Suprapubic skin (tissue), 4 donors: ENCODE data around the gene PQBP1. TPM values are rescaled to one million over a fixed set of nuclear protein-coding genes. Genes with fewer than 3 reads are reported as not detected.

Source experiments
- DNase-seq, 2 donors: peaks; one replicate each; pipeline ENCODE4 v3.0.0-alpha.2; 2019; ENCODE audit warnings: low spot score in 2 of 2
- H3K27ac ChIP-seq: fragments of 200-600 bp; sonication (generic); one replicate; pipeline ENCODE4 v1.5.1; 2019
- H3K27me3 ChIP-seq: fragments of 200-600 bp; sonication (generic); one replicate; pipeline ENCODE4 v1.5.1; 2019
- H3K36me3 ChIP-seq: fragments of 200-600 bp; sonication (generic); one replicate; pipeline ENCODE4 v1.5.1; 2019
- H3K4me1 ChIP-seq: fragments of 200-600 bp; sonication (generic); one replicate; pipeline ENCODE4 v1.5.1; 2019
- H3K4me3 ChIP-seq: fragments of 200-600 bp; sonication (generic); one replicate; pipeline ENCODE4 v1.5.1; 2019; ENCODE audit warnings: mild to moderate bottlenecking
- H3K9me3 ChIP-seq: fragments of 200-600 bp; sonication (generic); one replicate; pipeline ENCODE4 v1.5.1; 2019
- EP300 ChIP-seq: sonication (generic); formaldehyde crosslinking; IDR thresholded peaks from one replicate; pipeline ENCODE4 v1.6.1; 2017; ENCODE audit warnings: antibody characterized with exemption
- POLR2A ChIP-seq, 2 donors: fragments of 450-650 bp; IDR thresholded peaks; one replicate each; pipeline ENCODE4 v1.6.1; 2017; ENCODE audit warnings: antibody characterized with exemption in 2 of 2, mild to moderate bottlenecking in 2 of 2, moderate library complexity in 2 of 2
- POLR2AphosphoS5 ChIP-seq, 3 donors: sonication (generic); formaldehyde crosslinking; IDR thresholded peaks; one replicate each; pipeline ENCODE4 v1.6.1; 2017; ENCODE audit warnings: antibody characterized with exemption in 3 of 3
- WGBS: methylation state at CpG from one replicate; pipeline ENCODE4 v1.1.5; 2018; 5-methylcytosine and 5-hydroxymethylcytosine counted together
- total RNA-seq, 4 donors: library from RNA; depleted of rRNA; stranded (reverse); fragments of >200 nt; gene quantifications; one replicate each; pipeline ENCODE4 v1.1.0, GENCODE V29; 2016
- TF ChIP-seq, protein P1 (sequence below), 2 donors: fragments of 200-600 bp in 1 of 2; fragments of 450-650 bp in 1 of 2; sonication (generic) in 1 of 2; IDR thresholded peaks; one replicate each; pipeline ENCODE4 v1.5.1; 2016 to 2019; ENCODE audit warnings: antibody characterized with exemption in 2 of 2, mild to moderate bottlenecking in 1 of 2, moderate library complexity in 1 of 2

The PQBP1 gene
- total RNA-seq, 4 donors from 2014 or later: 51.8 to 88.3 (median 71.9) TPM

DNA sequence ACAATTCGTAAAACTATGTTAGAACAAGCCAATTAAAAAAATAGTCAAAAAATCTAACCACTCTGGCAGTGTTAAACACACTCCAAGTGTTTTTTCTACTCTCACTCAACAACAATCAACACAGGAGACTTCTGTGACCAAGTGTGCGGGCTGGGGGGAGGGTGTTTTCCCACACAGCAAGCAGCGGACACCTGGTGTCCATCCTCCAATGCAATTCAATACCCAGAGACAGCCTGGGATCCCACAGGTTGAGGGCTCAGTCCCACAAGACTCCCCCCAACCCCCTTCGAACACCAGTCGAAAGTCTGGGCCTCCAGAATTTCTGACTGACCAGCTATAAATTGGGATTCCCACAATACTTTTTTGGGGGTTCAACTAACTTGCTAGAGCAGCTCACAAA, 29.4 kb downstream of the PQBP1 start:
- Histone ChIP-seq H3K4me1 (no peaks in the 10 kb centered on the region), H3K4me3 (no peak overlapping the region), H3K9me3 (no peaks in the 10 kb centered on the region), H3K27ac (no peak overlapping the region), H3K27me3 (no peaks in the 10 kb centered on the region), H3K36me3 (peaks cover 37% of the 10 kb centered on the region)
- no peak for DNase-seq
- TF ChIP-seq POLR2AphosphoS5 (IDR thresholded peaks at IDR 0.05): no peak
- 73% methylated on average over 5 of the region's 5 CpGs for WGBS

DNA sequence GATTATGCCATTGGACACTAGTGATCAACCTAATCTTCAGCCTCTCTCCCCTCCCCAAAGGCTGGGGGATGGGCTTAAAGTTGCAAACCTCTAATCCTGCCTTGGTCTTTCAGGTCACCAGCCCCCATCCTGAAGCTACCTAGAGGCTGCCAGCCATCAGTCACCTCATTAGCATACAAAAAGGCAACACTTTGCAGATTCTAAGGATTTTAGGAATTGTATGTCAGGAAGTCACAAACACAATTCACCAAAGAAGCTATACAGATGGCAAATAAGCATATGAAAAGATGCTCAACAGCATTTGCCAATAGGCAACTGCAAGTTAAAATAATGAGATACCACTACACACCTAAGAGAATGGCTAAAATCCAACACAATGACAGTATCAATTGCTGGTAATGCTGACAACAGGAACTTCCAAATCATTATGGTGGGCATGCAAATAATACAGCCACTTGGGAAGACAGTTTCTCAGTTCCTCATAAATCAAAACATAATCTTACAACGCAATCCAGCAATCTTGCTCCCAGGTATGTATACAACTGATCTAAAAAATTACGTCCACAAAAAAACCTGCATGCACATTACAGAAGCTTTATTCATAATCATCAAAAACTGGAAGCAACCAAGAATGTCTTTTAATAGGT, 30.1 kb downstream of the PQBP1 start:
- WGBS: 67% methylated on average over 2 of the region's 2 CpGs
- H3K36me3 ChIP-seq: peaks cover 31% of the 10 kb centered on the region
- TF ChIP-seq, protein P1, sequence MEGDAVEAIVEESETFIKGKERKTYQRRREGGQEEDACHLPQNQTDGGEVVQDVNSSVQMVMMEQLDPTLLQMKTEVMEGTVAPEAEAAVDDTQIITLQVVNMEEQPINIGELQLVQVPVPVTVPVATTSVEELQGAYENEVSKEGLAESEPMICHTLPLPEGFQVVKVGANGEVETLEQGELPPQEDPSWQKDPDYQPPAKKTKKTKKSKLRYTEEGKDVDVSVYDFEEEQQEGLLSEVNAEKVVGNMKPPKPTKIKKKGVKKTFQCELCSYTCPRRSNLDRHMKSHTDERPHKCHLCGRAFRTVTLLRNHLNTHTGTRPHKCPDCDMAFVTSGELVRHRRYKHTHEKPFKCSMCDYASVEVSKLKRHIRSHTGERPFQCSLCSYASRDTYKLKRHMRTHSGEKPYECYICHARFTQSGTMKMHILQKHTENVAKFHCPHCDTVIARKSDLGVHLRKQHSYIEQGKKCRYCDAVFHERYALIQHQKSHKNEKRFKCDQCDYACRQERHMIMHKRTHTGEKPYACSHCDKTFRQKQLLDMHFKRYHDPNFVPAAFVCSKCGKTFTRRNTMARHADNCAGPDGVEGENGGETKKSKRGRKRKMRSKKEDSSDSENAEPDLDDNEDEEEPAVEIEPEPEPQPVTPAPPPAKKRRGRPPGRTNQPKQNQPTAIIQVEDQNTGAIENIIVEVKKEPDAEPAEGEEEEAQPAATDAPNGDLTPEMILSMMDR (IDR thresholded peaks at IDR 0.05): no peak
- TF ChIP-seq EP300: no peak
- no peak for TF ChIP-seq POLR2AphosphoS5 (IDR thresholded peaks at IDR 0.05)
- TF ChIP-seq POLR2A (IDR thresholded peaks at IDR 0.05): no peak

DNA sequence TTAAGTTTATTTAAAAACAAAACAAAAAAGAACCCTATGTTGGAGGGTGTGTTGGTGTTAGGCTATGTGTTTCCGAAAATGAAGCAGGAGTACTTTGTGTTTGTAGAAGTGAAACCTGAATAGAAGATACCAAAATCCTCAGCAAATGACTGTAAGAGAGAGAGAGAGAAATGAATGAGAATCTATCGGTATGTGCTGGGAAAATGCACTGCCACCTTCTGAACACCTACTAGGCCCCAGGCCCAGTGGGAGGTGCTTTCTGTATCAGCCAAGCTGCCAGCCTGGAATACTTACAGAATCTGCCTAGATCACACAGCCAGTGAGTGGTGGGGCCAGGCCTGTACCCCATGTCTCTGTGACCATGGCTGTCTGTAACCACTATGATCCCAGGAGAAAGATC, 36.0 kb downstream of the PQBP1 start:
- H3K27ac ChIP-seq: no peak overlapping the region
- H3K36me3 ChIP-seq: peaks cover 27% of the 10 kb centered on the region

More for the DNA sequence above, 30.1 kb downstream of the PQBP1 start:
- no peaks in the 10 kb centered on the region for H3K27me3 ChIP-seq
- H3K4me1 ChIP-seq: no peaks in the 10 kb centered on the region
- H3K27ac ChIP-seq: no peak overlapping the region
- no peak for DNase-seq
- no peak overlapping the region for H3K4me3 ChIP-seq
- H3K9me3 ChIP-seq: no peaks in the 10 kb centered on the region

DNA sequence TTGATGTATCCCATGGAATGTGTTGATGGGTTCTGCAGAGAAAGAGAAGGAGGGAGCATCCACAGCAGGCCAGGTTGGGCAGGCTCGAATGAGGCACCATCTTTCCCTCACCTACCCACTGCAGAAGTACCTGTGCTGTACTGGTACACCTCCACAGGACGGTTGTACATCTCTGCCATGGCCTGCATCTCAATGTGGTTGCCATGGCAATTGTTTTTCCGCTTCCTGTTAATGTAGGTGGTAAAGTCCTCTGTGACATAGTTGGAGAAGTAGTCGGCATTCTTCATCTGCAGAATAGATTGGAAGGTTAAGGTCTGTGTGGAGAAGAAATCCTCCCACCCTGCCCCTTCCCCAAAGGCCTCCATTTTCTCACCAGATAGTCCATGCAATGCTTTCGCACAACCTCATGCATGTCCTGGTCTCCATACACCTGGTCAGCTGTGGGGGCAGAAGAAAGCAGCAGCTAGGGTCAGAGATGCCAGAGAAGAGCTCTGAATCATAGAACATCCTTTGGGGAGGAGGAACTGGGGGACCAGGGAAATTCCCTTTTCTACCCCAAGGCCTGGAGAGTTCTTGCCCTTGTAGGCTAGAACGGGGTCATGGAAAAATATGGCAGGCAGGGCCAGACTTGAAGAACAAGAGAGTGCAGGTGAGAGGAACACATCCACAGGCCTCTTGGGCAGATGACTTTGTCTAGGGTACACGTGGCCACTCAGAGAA, 37.0 kb downstream of the PQBP1 start:
- no peaks in the 10 kb centered on the region for H3K4me1 ChIP-seq
- no peak for DNase-seq
- H3K27me3 ChIP-seq: no peaks in the 10 kb centered on the region
- H3K36me3 ChIP-seq: peaks cover 21% of the 10 kb centered on the region
- WGBS: 68% methylated on average over 7 of the region's 7 CpGs
- no peaks in the 10 kb centered on the region for H3K9me3 ChIP-seq
- no peak for TF ChIP-seq EP300
- TF ChIP-seq, protein P1 (IDR thresholded peaks at IDR 0.05): no peak
- no peak for TF ChIP-seq POLR2AphosphoS5 (IDR thresholded peaks at IDR 0.05)
- no peak for TF ChIP-seq POLR2A (IDR thresholded peaks at IDR 0.05)
- no peak overlapping the region for H3K27ac ChIP-seq
- H3K4me3 ChIP-seq: no peak overlapping the region

More for the DNA sequence above, 36.0 kb downstream of the PQBP1 start:
- no peak overlapping the region for H3K4me3 ChIP-seq
- no peaks in the 10 kb centered on the region for H3K4me1 ChIP-seq
- TF ChIP-seq, protein P1 (IDR thresholded peaks at IDR 0.05): no peak
- TF ChIP-seq POLR2AphosphoS5 (IDR thresholded peaks at IDR 0.05): no peak
- TF ChIP-seq POLR2A (IDR thresholded peaks at IDR 0.05): no peak
- no peak for TF ChIP-seq EP300
- H3K9me3 ChIP-seq: no peaks in the 10 kb centered on the region
- no peaks in the 10 kb centered on the region for H3K27me3 ChIP-seq
- no peak for DNase-seq
- WGBS: 97% methylated on average over 2 of the region's 2 CpGs

DNA sequence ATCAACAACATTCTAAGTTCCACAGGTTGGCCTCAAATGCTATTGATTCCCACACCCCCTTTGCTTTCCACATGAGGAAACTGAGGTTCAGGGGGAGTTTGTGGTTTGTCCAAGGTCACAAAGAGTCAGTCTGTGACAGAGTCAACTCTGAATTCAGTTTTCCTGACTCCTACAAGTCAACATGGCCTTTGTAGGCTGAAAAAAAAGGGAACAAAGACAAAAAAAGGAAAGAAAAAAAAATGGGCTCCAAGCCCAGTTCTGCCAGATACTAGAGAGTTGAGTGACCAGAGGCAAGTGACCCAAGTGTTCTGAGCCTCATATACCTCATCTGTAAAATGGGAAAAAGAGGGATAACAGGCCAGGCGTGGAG, 37.6 kb downstream of the PQBP1 start:
- H3K27ac ChIP-seq: no peak overlapping the region
- no peaks in the 10 kb centered on the region for H3K4me1 ChIP-seq
- peaks cover 16% of the 10 kb centered on the region for H3K36me3 ChIP-seq
- no peaks in the 10 kb centered on the region for H3K27me3 ChIP-seq
- H3K4me3 ChIP-seq: no peak overlapping the region
- no peaks in the 10 kb centered on the region for H3K9me3 ChIP-seq
- DNase-seq: no peak
- TF ChIP-seq POLR2A (IDR thresholded peaks at IDR 0.05) (no peak), EP300 (no peak), POLR2AphosphoS5 (IDR thresholded peaks at IDR 0.05) (no peak)
- TF ChIP-seq, protein P1 (IDR thresholded peaks at IDR 0.05): no peak
- WGBS: 88% methylated on average over 1 of the region's 1 CpG
